Adipocyte (in vitro differentiated cells): ENCODE results near the gene TRAF7.
"Not testable (repeated sequence)": the region's sequence is repeated elsewhere in the genome, so short reads cannot be mapped to it uniquely, and the experiment has no call there.

Experiments used
- DNase-seq: peaks from one replicate; pipeline ENCODE4 v3.0.0-alpha.2; 2015; ENCODE audit warnings: low read depth
- H3K27me3 ChIP-seq: replicated peaks from 2 replicates; pipeline ENCODE4 v1.7.0; 2013; ENCODE audit warnings: mild to moderate bottlenecking, low read length, moderate library complexity; ENCODE audit not compliant: control insufficient read depth, insufficient read depth
- H3K36me3 ChIP-seq: 2 replicates; pipeline ENCODE4 v1.7.0; 2013; ENCODE audit warnings: low read length, mild to moderate bottlenecking, moderate library complexity; ENCODE audit not compliant: control insufficient read depth, insufficient read depth, severe bottlenecking
- H3K4me1 ChIP-seq: 2 replicates; pipeline ENCODE4 v1.7.0; 2013; ENCODE audit warnings: mild to moderate bottlenecking, low read length, moderate library complexity; ENCODE audit not compliant: control insufficient read depth, insufficient read depth
- H3K4me3 ChIP-seq: 2 replicates; pipeline ENCODE4 v1.7.0; 2013; ENCODE audit warnings: mild to moderate bottlenecking, low read length, moderate library complexity
- H3K9ac ChIP-seq: 2 replicates; pipeline ENCODE4 v1.7.0; 2013; ENCODE audit warnings: mild to moderate bottlenecking, low read length, moderate library complexity
- H3K9me3 ChIP-seq: 2 replicates; pipeline ENCODE4 v1.7.0; 2013; ENCODE audit warnings: mild to moderate bottlenecking, low read length, moderate library complexity; ENCODE audit not compliant: control insufficient read depth

The TRAF7 gene

GRCh38 chr16:2123706-2124376 is 31.7 kb upstream of the TRAF7 start:
- not testable (repeated sequence) for H3K9me3 ChIP-seq, DNase-seq, H3K9ac ChIP-seq, H3K27me3 ChIP-seq, H3K36me3 ChIP-seq, H3K4me3 ChIP-seq
- H3K4me1 ChIP-seq: peaks cover 33% of the 10 kb centered on the region

- peak; percentile 34 for DNase-seq
- H3K27me3 ChIP-seq, H3K9me3 ChIP-seq, H3K36me3 ChIP-seq: not testable (repeated sequence)
- H3K4me1 ChIP-seq: peaks cover 35% of the 10 kb centered on the region
- H3K9ac ChIP-seq: peak overlapping the region; percentile 76
- peak overlapping the region; percentile 52 for H3K4me3 ChIP-seq
Measured at GRCh38 chr16:2124377-2124693, 31.2 kb upstream of the TRAF7 start.

DNA sequence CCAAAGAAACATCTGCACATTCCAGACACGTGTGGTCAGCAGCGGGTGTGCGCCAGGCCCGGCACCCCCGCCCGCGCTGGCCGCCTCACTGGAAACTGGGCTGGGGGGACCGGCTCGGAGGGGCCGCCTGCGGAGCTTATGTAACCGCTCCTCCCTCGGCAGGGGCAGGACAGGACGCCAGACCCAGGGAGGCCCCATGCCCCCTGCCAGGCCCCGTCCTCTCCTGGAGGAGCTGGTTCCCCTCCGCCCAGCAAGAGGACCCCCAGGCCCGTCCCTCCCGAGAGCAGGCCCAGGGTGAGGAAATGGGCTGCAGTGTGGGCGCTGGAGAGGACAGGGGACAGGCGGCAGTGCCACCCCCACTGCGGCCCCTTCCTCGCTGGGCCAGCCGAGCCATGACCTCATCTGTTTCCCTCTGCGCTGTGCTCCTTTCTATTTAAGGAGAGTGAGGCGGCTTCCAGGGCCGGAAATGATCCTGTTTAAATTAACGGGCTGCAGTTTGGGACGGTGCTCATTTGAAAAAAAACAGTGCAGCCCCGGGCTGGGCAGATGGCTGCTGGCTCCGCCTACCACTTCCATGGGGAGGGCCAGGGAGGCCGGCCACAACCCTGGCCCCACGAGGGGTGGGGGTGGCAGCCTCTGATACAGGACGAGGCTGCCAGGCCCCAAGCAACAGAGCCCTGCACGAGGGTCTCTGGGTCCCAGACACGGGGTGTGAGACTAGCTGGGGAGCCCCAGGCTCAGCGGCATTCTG is 30.7 kb upstream of the TRAF7 start:
- H3K27me3 ChIP-seq, H3K9me3 ChIP-seq, H3K36me3 ChIP-seq: not testable (repeated sequence)
- peaks cover 36% of the 10 kb centered on the region for H3K4me1 ChIP-seq
- peak; percentile 77 for DNase-seq
- H3K9ac ChIP-seq: peak overlapping the region; percentile 76
- peak overlapping the region; percentile 52 for H3K4me3 ChIP-seq

GRCh38 chr16:2125609-2126008 is 30.0 kb upstream of the TRAF7 start:
- H3K4me3 ChIP-seq: peak overlapping the region; percentile 37
- not testable (repeated sequence) for DNase-seq, H3K27me3 ChIP-seq, H3K9me3 ChIP-seq, H3K36me3 ChIP-seq
- peaks cover 38% of the 10 kb centered on the region for H3K4me1 ChIP-seq
- H3K9ac ChIP-seq: peak overlapping the region; percentile 76

DNA sequence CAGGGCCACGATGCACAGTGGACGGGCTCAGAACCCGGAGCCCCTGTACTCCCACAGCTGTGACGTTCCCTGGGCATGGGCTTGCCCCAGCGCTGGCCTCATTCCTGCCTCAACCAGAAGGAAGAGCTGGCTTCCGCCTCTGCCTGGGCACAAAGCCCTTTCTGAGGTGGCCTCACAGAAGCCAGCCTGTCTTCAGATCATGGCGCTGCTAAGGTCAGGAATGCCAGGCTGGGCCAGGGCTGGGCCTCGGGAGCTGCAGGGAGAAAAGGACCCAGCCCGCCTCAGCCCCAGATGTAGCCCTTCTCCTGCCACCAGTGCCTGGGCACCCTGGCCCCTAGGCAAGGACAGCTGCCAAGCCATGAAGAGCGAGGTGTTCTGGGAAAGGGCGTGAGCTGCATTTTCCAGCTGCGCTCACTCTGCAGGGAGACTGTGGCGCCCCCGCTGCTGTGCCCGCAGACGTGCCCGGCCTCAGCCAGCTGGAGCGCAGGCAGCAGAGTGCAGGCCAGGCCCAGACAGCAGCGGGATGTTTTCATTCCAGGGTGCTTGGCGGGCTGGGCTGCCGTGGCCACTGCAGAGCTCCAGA is 29.3 kb upstream of the TRAF7 start:
- H3K36me3 ChIP-seq, H3K27me3 ChIP-seq, H3K4me3 ChIP-seq, H3K9me3 ChIP-seq: not testable (repeated sequence)
- Histone ChIP-seq H3K4me1 (peaks cover 38% of the 10 kb centered on the region), H3K9ac (peak overlapping the region; percentile 55)
- peak; percentile 36 for DNase-seq

GRCh38 chr16:2126928-2127556 is 28.5 kb upstream of the TRAF7 start:
- not testable (repeated sequence) for H3K4me3 ChIP-seq, H3K36me3 ChIP-seq, H3K27me3 ChIP-seq, H3K9me3 ChIP-seq, DNase-seq
- H3K9ac ChIP-seq: peak overlapping the region; percentile 55
- peaks cover 38% of the 10 kb centered on the region for H3K4me1 ChIP-seq

- H3K4me3 ChIP-seq, H3K36me3 ChIP-seq, H3K9me3 ChIP-seq, H3K27me3 ChIP-seq: not testable (repeated sequence)
- H3K9ac ChIP-seq: peak overlapping the region; percentile 55
- DNase-seq: peak; percentile 36
- H3K4me1 ChIP-seq: peaks cover 38% of the 10 kb centered on the region
Measured at GRCh38 chr16:2127630-2128280, 27.8 kb upstream of the TRAF7 start.

DNA sequence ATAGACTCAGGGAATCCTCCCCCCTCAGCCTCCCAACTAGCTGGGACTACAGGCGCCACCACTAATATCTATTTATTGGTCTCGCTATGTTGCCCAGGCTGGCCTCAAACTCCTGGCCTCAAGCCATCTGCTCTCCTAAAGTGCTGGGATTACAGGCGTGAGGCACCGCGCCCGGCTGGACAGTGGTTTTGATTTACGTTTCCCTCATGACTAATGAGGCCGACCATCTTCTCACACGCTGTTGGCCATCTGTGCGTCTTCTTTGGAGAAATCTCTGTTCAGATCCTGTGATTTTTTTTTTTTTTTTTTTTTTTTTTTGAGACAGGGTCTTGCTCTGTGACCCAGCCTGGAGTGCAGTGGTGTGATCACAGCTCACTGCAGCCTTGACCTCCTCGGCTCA is 26.3 kb upstream of the TRAF7 start:
- DNase-seq: peak; percentile 52
- not testable (repeated sequence) for H3K4me3 ChIP-seq, H3K9ac ChIP-seq, H3K9me3 ChIP-seq, H3K36me3 ChIP-seq, H3K27me3 ChIP-seq
- H3K4me1 ChIP-seq: peaks cover 38% of the 10 kb centered on the region

DNA sequence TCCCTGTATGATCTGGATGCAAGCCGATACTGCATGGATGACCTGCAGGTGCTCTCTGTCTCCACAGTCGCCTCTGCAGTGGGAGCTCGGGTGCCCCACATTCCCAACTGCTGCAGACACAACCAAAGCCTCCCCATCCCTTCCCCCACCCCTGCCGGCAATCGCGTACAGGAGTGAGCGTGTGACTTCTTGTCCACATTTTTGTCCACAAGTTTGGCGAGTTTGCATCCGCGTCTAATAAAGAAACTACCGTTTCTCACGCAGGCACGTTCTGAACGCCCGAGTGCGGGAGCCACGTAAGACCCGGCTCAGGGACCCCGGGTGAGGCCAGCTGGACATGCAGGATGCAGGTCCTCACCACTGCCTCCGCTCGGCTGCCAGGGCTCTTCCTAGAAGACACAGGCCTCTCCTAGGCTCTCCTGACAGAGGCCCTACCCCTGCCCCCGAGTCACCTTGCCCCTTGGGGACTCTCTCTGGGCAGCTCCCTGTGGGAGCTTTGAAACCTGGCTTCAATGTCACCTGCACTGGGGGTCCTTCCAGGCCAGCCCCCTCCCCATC is 25.6 kb upstream of the TRAF7 start:
- H3K4me1 ChIP-seq: peaks cover 32% of the 10 kb centered on the region

DNA sequence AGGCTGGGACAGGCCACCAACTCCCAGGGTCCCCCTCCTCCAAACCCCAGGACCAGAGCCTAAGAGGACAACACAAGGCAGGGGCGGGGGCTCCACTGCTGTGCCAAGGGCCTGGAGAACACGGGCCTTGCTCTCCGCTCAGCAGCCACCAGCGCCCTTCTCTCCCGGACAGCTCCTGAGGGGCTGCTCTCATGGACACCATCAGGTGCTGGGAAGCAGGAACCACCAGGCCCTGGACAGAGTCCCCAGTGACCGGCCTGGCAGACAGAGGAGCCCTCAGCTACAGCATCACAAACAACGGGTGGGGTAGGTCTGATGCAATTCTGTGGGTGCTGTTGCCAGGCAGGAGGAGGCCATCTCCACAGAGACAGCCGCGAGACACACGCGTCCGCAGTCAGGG is 21.8 kb upstream of the TRAF7 start:
- H3K36me3 ChIP-seq, H3K27me3 ChIP-seq, DNase-seq, H3K9me3 ChIP-seq, H3K4me1 ChIP-seq: not testable (repeated sequence)
- H3K4me3 ChIP-seq: peak overlapping the region; percentile 63
- H3K9ac ChIP-seq: peak overlapping the region; percentile 42

More for the DNA sequence above, 25.6 kb upstream of the TRAF7 start:
- not testable (repeated sequence) for H3K27me3 ChIP-seq, DNase-seq, H3K9ac ChIP-seq, H3K36me3 ChIP-seq, H3K9me3 ChIP-seq, H3K4me3 ChIP-seq

GRCh38 chr16:2135071-2135470 is 20.5 kb upstream of the TRAF7 start:
- H3K36me3 ChIP-seq, H3K27me3 ChIP-seq, H3K9me3 ChIP-seq, H3K4me1 ChIP-seq: not testable (repeated sequence)
- H3K9ac ChIP-seq: peak overlapping the region; percentile 69
- peak overlapping the region; percentile 72 for H3K4me3 ChIP-seq
- peak; percentile 37 for DNase-seq
